ENCODE data around the gene VAMP5.
"Not testable (repeated sequence)": the region's sequence is repeated elsewhere in the genome, so short reads cannot be mapped to it uniquely, and the experiment has no call there.

VAMP5 gene

GRCh38 chr2:85613717-85614515 lies 29.7 kb downstream of the VAMP5 start:
- Histone ChIP-seq H4K20me1 (ENCODE audit: control insufficient read depth, insufficient read depth, low read depth, low read length) (peaks cover 12% of the 10 kb centered on the region), H3K27ac (ENCODE audit: low read depth, low read length) (no peak overlapping the region), H3K27me3 (ENCODE audit: control insufficient read depth, low read length) (no peaks in the 10 kb centered on the region), H3K79me2 (ENCODE audit: control insufficient read depth, low read length) (peaks cover 60% of the 10 kb centered on the region), H3K9me3 (ENCODE audit: control insufficient read depth, insufficient read depth, low read length) (no peaks in the 10 kb centered on the region), H3F3A (ENCODE audit: control insufficient read depth, insufficient read depth) (peaks cover 12% of the 10 kb centered on the region), H3K9me2 (replicated peaks; ENCODE audit: control insufficient read depth, low read length) (no peaks in the 10 kb centered on the region), H3K4me2 (ENCODE audit: low read length) (no peak overlapping the region), H3K36me3 (ENCODE audit: control insufficient read depth, low read length) (peaks cover 34% of the 10 kb centered on the region), H3K4me3 (ENCODE audit: low read length) (no peak overlapping the region), H3K4me1 (ENCODE audit: control insufficient read depth, low read length) (peaks cover 38% of the 10 kb centered on the region)
- TF ChIP-seq EZH2phosphoT487 (IDR thresholded peaks at IDR 0.05; ENCODE audit: borderline replicate concordance, low read length) (no peak), CTCF (IDR thresholded peaks at IDR 0.05; ENCODE audit: low read depth, low read length, poor library complexity, severe bottlenecking) (no peak)

GRCh38 chr2:85614757-85615156 lies 30.5 kb downstream of the VAMP5 start:
- H3K36me3 ChIP-seq (ENCODE audit: control insufficient read depth, low read length), result peaks cover 37% of the 10 kb centered on the region
- not testable (repeated sequence) for H3K9me3 ChIP-seq (ENCODE audit: control insufficient read depth, insufficient read depth, low read length); H3K27me3 ChIP-seq (ENCODE audit: control insufficient read depth, low read length); H3K27ac ChIP-seq (ENCODE audit: low read depth, low read length); H3K9me2 ChIP-seq (replicated peaks; ENCODE audit: control insufficient read depth, low read length); H3K4me2 ChIP-seq (ENCODE audit: low read length); H3K4me3 ChIP-seq (ENCODE audit: low read length)
- peaks cover 18% of the 10 kb centered on the region for H4K20me1 ChIP-seq (ENCODE audit: control insufficient read depth, insufficient read depth, low read depth, low read length)
- H3F3A ChIP-seq (ENCODE audit: control insufficient read depth, insufficient read depth), result peaks cover 16% of the 10 kb centered on the region
- peaks cover 65% of the 10 kb centered on the region for H3K79me2 ChIP-seq (ENCODE audit: control insufficient read depth, low read length)
- H3K4me1 ChIP-seq (ENCODE audit: control insufficient read depth, low read length), result peaks cover 43% of the 10 kb centered on the region

DNA sequence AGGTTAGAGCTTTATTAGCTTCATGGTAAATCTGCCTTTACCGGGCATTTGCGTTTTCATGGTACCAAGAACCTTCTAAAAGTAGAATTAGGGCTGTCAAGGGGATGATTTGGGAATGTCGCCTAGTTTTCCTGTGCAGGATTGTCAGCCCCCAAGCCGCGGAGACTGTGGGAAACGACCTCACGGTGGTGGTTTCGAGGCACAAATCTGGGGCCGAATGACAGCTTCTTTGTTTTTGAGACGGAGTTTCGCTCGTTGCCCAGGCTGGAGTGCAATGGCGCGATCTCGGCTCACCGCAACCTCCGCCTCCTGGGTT lies 31.1 kb downstream of the VAMP5 start:
- peaks cover 39% of the 10 kb centered on the region for H3K36me3 ChIP-seq (ENCODE audit: control insufficient read depth, low read length)
- peak overlapping the region; percentile 78 for H3K4me3 ChIP-seq (ENCODE audit: low read length)
- TF ChIP-seq EZH2phosphoT487 (IDR thresholded peaks at IDR 0.05; ENCODE audit: borderline replicate concordance, low read length) (no peak), CTCF (IDR thresholded peaks at IDR 0.05; ENCODE audit: low read depth, low read length, poor library complexity, severe bottlenecking) (no peak)
- H3K27me3 ChIP-seq (ENCODE audit: control insufficient read depth, low read length), result no peaks in the 10 kb centered on the region
- H4K20me1 ChIP-seq (ENCODE audit: control insufficient read depth, insufficient read depth, low read depth, low read length), result peaks cover 18% of the 10 kb centered on the region
- peak overlapping the region; percentile 70 for H3K4me2 ChIP-seq (ENCODE audit: low read length)
- H3K27ac ChIP-seq (ENCODE audit: low read depth, low read length), result no peak overlapping the region
- no peaks in the 10 kb centered on the region for H3K9me2 ChIP-seq (replicated peaks; ENCODE audit: control insufficient read depth, low read length)
- no peaks in the 10 kb centered on the region for H3K9me3 ChIP-seq (ENCODE audit: control insufficient read depth, insufficient read depth, low read length)
- peaks cover 67% of the 10 kb centered on the region for H3K79me2 ChIP-seq (ENCODE audit: control insufficient read depth, low read length)
- peaks cover 40% of the 10 kb centered on the region for H3K4me1 ChIP-seq (ENCODE audit: control insufficient read depth, low read length)
- peaks cover 16% of the 10 kb centered on the region for H3F3A ChIP-seq (ENCODE audit: control insufficient read depth, insufficient read depth)

GRCh38 chr2:85617723-85618122 lies 33.5 kb downstream of the VAMP5 start:
- Histone ChIP-seq H3K79me2 (ENCODE audit: control insufficient read depth, low read length) (peaks cover 64% of the 10 kb centered on the region), H3K36me3 (ENCODE audit: control insufficient read depth, low read length) (peaks cover 52% of the 10 kb centered on the region), H3K4me1 (ENCODE audit: control insufficient read depth, low read length) (peaks cover 26% of the 10 kb centered on the region), H3K4me2 (ENCODE audit: low read length) (peak overlapping the region; percentile 70), H3F3A (ENCODE audit: control insufficient read depth, insufficient read depth) (peaks cover 18% of the 10 kb centered on the region), H3K4me3 (ENCODE audit: low read length) (peak overlapping the region; percentile 78), H4K20me1 (ENCODE audit: control insufficient read depth, insufficient read depth, low read depth, low read length) (peaks cover 20% of the 10 kb centered on the region)
- H3K27me3 ChIP-seq (ENCODE audit: control insufficient read depth, low read length); H3K27ac ChIP-seq (ENCODE audit: low read depth, low read length); H3K9me3 ChIP-seq (ENCODE audit: control insufficient read depth, insufficient read depth, low read length); H3K9me2 ChIP-seq (replicated peaks; ENCODE audit: control insufficient read depth, low read length): not testable (repeated sequence)

Data from DOHH2 (cell line).